ENCODE measurements around the gene ANGPTL1.
"Not testable (repeated sequence)": the region's sequence is repeated elsewhere in the genome, so short reads cannot be mapped to it uniquely, and the experiment has no call there.

ANGPTL1 gene

DNA sequence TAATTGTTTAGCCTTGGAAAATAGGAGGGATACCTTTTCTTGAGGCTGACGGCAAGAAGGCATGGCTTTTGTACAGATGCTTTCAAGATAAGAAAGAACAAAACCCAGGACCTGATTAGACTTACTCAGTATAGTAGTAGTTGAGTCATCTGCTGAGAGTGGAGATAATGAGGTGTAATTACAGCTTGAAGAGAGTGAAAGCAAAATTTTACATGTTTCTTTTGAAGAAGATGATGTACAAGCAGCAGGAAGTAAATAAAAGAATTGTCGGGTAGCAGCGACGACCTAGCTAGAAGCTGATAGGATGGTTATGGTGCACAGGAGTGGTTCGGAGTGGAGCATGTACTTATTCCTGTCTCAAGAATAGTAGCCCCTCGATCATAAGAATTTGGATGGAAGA, 6.6 kb downstream of the ANGPTL1 start:
- no peak for DNase-seq

DNA sequence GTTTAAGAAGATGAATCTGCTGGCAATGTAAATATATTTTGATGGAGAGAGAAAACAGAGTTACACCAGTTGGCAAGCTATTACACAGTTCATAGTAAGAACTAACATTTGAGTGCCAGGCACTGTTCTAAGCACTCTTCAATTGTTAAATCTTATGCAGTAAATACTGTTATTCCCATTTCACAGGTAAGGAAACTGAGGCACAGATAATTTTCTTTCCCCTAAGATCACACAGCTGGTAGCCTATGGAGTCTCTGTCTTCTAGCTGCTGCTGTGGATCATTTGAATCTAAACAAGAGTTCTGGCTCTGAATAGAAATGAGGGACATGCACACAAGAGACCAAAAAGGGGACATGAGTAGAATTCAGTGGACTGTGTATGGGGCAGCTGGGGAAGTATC, 8.0 kb downstream of the ANGPTL1 start:
- no peak for DNase-seq

GRCh38 chr1:178862416-178862815, 8.5 kb downstream of the ANGPTL1 start:
- DNase-seq: no peak

DNA sequence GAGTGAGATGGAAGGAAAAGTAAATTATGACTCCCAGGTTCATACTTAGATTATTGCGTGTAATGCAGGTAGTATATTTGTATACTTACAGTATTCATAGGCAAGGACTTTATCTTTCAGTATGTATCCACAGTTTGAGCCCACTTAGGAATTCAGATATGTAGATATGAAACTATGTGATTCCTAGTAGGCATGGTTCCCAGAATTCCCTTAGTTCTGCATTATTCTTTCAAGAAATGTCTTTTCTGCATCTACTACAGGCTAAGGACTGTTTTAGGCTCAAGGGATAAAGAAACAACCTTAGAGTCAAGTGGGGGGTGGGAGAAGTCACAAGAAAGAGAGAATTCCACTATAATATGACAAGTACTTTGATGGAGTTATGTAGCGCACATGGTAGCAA, 13.8 kb downstream of the ANGPTL1 start:
- DNase-seq: no peak

GRCh38 chr1:178849918-178850317, 21.0 kb downstream of the ANGPTL1 start:
- DNase-seq: no peak

DNA sequence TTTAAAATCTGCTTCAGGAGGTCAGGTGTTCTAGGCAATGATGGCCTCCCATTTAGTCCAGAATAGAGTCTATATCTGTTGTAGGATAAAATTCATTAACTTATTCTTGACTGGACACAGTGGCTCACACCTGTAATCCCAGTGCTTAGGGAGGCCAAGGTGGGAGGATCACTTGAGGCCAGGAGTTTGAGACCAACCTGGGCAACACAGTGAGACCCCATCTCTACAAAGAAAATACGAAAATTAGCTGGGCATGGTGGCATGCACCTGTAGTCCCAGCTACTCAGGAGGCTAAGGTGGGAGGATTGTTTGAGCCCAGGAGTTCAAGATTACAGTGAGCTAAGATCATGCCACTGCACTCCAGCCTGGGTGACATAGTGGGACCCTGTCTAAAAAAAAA, 23.0 kb downstream of the ANGPTL1 start:
- DNase-seq: not testable (repeated sequence)

- no peak for DNase-seq
Measured at GRCh38 chr1:178847396-178847849, 23.5 kb downstream of the ANGPTL1 start.

- no peak for DNase-seq
Measured at GRCh38 chr1:178846306-178846705, 24.6 kb downstream of the ANGPTL1 start.

DNA sequence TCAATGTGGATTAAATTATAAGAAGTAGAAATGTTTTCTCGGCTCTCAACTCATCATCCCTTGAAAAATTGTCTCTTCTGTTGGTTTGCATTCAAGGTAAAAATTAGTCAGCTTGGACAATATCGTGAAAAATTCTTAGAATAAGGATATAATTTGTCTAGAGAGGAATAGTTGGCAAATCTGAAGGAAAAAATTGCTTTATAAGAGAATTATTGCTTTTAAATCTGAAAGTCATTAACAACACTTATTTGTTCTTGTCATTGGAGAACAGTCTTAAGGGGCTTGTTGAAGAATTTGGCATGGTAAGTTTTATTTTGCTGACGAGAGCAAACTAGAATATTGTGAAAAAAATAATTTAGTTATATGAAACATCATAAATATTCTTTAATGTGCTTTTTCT, 26.4 kb downstream of the ANGPTL1 start:
- DNase-seq: no peak

DNA sequence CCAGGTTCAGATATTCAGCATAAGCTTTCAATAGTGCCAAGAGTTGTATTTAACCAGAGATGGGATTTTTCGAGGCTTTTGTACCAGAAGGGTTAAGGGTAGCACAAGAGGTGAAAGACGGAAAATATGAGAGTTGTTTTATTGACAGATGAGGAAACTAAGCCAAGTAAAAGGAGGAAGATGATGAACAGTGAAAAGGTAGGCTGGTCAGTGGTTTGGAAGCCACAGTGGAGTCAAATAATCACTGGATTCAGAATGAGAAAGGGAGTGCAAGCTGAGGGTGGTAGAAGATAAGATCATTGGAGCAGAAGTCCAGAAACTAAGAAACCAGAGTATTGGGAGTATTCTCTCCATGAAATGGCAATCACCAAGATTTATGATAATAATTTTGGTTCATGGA, 45.7 kb downstream of the ANGPTL1 start:
- no peak for DNase-seq

DNA sequence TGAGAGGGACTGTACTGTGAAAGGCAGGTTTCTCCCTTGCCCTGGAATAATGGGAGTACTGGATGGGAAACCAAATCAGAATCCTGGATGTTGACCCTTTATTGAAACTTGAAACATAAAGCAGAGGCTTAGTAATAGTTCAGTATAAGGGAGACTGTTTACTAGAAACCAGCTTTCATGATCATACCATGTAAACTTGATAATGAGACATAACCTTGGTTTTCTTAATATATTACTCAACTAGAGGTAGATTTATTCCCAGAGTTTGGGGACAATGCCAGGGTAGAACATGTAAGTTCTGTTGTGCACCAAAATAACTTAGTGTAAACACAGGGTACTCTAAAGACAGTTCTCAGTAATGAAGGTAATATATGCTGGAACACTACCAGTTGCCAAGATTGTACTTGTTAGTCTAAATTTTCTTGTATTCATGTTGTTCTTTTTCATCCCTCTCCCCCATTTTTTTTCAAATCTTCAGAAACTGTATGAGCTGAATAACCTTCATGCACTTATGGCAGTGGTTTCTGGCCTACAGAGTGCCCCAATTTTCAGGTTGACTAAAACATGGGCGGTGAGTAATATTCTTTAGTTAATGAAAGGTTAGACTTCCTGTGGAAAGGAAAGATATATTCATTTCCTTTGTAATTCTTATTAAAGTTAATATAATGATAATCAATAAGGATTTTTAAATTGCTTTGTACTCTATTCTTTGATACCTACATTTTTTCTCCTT, 49.6 kb downstream of the ANGPTL1 start:
- no peak for DNase-seq

DNA sequence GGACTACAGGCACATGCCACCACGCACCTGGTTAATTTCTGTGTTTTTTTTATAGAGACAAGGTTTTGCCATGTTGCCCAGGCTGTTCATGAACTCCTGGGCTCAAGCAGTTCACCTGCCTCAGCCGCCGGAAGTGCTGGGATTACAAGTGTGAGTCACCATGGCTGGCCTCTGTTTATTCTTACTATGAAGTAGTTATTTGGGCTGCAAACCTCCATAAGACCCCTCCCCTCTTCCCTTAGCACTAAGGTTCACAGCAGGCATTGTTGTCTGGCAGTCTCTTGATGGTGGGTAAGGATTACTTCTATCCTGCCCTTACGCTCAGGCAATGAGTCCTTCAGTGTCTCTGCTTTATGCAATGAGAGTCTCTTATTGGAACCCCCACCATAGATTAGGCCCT, 51.8 kb downstream of the ANGPTL1 start:
- no peak for DNase-seq

GRCh38 chr1:178818416-178818815, 52.5 kb downstream of the ANGPTL1 start:
- DNase-seq: no peak

- no peak for DNase-seq
Measured at GRCh38 chr1:178810585-178810984, 60.3 kb downstream of the ANGPTL1 start.

DNA sequence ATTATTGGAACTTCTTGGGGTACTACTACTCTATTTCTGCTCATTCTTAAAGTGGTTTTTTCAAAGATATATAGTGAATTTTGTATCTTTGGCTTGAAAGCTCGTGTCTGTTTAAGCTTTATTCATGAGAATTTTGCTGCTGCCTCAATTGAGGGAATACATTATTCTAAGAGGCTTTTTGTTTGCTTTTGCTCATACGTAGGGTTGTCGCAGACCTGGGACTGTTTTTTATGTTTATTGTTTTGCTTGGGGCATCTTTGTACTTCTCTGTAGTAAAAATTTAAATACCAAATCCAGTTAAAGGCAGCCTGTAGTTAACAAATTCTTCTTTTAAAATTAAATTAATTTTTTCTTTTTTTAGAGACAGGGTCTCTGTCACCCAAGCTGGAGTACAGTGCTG, 62.3 kb downstream of the ANGPTL1 start:
- no peak for DNase-seq

- no peak for DNase-seq
Measured at GRCh38 chr1:178806665-178807300, 64.1 kb downstream of the ANGPTL1 start.

DNA sequence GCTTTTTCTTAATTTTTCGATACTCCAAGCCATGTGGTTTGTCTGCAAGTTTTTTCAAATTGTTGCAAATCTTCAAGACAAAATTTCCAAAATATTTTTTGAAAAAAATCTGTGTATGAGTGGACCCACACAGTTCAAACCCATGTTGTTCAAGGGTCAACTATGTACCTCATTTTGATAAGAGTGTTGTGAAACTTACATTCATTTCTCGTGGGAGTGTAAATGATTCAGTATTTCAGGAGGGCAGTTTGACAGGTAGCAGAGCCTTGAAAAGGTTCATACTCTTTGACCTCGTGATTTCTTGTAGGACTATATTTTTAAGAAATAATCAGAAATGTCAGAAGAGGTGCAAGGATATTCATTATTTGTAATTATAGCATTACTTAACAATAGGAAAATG, 68.0 kb downstream of the ANGPTL1 start:
- no peak for DNase-seq

Measured in activated naive CD4-positive, alpha-beta T cell treated with anti-CD3 and anti-CD28 coated beads, Interleukin-2, amount 50 U/mL, for 16 hours (primary cell).